GM19438 (cell line): ENCODE data around the gene JMJD1C.
"Not testable (repeated sequence)": the region's sequence is repeated elsewhere in the genome, so short reads cannot be mapped to it uniquely, and the experiment has no call there.

Source experiments
- ATAC-seq: cut with Tn5 transposase; IDR thresholded peaks from one replicate; pipeline ENCODE4 v1.9.1; 2021; ENCODE audit warnings: low read depth; ENCODE audit not compliant: unreplicated experiment

JMJD1C gene

DNA sequence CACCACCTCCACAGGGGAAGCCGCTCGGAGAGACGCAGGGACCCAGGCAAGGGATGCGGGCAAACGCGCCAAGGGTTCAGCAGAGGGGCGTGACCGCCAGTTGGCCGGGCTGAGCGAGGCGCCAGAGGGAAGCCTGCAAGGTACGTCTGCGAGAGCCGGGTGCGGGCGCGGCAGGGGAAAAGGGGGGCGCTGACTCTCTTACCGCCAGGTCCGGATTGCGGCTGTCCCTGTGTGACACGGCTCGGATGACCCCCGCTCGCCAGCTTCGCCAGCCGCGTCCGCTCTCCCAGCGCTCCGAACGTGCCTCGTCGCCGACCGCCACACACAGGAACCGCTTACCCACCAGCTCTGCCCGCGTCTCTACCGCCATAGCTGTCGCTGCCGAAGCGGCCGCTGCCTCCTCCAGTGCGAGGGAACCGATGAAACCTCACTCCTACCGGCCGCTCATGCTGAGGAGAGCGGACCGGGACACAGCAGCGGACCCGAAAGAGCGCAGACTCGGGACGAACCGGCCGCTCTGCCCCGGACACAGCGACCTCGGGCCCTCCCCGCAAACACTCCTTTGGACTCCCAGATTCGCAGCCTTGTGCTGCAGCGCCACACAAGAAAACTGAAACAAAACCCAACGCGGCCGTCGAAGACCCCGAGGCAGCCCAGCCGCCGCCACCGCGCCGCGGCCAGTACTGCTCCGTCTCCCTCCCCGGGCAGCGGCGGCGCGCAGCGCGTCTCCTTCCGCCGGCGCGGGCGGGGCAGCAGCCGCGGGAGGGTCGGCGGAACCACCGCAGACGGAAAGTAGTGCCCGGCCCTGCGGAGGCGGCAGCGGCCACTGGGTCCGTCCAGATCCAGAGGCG lies at the start of gene JMJD1C:
TSS of gene JMJD1C (minus strand) at position 685 of the 851 bp plus-strand sequence. CDS start at position 370, 315 bp downstream.
- ATAC-seq: peak; percentile 69

- ATAC-seq: no peak
Observed at GRCh38 chr10:63515002-63515763, 49.4 kb upstream of the JMJD1C start.

- ATAC-seq: no peak
Observed at GRCh38 chr10:63506554-63506953, 40.8 kb upstream of the JMJD1C start.

DNA sequence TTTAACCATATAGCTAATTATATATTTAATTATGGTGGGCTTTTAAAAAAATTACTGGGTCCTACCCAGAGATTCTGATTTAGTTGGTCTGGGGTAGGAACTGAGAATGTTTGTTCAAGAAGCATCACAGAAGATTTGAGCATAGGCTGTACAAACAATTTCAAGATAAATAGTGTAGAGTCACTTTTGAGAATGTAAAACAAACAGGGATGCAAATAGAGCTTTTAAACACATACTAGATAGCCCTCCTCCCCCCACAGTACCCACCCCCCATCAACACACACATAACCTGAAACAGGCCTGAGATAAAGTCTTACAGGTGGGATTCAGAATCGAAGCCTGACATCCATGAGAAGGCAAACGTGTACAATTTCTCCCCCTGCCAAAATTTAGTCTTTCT lies 39.8 kb upstream of the JMJD1C start:
- no peak for ATAC-seq

DNA sequence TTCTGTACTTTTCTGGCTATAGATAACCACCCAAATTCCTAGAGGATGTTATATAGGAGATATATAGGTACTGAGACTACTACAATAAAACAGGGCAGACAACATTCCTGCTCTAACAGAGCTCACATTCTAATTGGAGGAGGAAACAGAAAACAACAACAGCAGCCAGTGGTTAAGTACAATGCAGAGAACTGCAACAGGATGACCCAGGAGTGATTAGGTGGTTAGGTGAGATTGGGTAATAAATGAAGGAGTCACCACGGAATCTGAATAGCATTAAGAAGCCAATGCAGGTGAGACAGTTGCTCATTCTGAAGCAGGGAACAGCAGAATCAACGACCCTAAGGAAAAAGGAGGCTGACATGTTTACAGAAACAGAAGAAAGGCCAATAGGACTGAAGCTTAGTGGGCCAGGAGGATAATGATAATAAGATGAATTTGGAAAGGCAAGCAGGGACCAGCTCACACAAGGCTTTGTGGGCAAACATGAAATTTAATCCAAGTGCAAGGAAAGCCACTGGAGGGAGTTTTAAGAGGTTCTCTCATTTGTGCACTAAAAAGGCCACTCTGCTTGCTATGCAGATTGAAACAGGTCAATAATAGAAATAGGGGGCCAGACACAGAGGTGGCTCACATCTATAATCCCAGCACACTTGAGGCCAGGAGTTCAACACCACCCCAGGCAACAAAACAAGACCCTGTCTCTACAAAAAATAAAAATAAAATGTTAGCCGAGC lies 38.5 kb upstream of the JMJD1C start:
- no peak for ATAC-seq

DNA sequence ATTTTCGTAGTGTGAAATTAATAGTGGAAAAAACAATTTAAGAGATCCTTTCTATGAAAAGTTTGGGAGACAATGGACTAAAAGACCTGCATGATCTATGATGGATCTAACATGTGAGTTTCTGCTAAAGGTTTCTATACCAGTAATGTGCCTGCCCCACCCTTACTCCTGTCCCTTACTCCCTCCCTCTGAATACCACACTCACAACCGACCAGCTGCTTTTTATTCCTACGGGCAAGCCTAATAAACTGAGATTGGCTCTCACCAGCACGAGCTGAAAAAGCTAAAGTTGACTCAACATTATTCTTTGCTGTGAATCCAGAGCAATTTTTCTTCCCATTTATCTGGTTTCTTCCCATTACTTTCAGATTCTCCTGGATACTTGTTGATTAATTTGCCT lies 37.6 kb upstream of the JMJD1C start:
- no peak for ATAC-seq

DNA sequence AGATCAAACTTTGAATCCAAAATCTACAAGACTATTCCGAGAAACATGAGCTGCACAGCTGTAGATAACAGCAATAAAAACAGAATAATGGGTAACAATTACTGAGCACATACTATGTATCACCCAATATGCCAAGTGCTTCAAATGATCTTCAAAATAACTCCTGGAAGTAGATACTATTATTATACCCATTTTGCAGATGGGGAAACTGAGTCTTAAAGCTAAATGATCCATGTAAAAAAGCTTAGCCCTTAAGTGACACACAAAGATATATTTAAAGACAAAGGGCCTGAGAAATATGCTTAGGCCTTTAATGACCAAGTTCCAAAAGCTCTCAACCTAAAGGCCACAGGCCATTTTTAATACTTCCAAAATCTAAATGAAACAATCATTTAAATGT lies 37.1 kb upstream of the JMJD1C start:
- no peak for ATAC-seq

GRCh38 chr10:63501954-63502353 lies 36.2 kb upstream of the JMJD1C start:
- ATAC-seq: no peak

DNA sequence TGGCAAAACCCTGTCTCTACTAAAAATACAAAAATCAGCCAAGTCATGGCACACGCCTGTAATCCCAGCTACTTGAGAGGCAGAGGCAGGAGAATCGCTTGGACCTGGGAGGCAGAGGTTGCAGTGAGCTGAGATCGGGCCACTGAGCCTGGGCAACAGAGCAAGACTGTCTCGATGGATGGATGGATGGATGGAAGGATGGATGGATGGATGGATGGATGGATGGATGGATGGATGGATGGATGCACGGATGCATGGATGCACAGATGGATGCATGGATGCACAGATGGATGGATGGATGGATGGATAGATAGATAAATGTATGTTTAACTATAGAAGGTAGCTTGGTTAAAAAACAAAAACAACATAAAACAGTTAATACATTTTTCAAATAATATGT lies 34.8 kb upstream of the JMJD1C start:
- not testable (repeated sequence) for ATAC-seq

DNA sequence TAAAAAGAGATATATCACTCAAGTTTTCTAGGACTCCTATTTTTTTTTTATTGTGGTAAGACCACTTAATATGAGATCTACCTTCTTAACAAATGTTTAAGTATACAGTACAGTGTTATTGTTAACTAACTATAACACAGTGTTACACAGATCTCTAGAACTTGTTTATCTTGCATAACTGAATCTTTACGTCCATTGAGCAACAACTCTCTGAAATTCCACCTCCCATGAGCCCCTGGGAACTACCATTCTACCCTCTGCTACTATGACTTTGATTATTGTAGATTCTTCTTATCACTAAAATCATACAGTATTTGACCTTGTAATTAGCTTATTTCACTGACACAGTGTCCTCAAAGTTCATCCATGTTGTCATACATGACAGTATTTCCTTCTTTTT lies 32.9 kb upstream of the JMJD1C start:
- ATAC-seq: no peak

DNA sequence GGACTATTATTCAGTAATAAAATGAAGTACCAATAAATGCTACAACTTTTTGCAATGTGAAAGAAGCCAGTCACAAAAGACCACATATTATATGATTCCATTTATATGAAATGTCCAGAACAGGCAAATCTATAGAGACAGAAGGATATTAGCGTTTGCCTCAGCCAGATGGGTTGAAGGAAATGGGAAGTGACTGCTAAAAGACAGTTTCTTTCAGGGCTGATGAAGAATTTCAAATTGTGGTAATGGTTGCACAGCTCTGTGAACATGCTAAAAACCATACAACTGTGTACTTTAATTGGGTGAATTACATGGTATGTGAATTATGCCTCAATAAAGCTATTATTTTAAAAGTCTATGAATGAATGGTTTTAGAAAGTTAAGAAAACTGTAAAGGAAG lies 31.5 kb upstream of the JMJD1C start:
- no peak for ATAC-seq

DNA sequence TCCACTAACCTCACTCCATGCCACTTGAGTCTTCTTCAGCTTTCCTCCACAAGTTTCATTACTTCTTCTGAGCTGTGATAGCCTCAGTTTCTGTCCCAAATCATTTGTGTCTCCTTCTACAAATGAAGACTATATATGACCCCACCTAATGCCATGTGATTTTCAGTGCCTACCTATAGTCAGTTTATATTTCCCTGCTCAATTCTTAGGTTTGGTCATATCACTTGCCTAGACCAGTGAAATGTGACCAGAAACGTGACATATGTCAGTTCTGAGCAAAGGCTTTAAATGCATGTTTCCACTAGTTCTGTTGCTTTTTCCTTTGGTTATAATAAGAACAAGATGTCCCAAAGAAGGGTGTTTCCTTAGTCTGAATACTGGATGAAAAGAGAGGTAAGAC lies 30.8 kb upstream of the JMJD1C start:
- ATAC-seq: no peak

GRCh38 chr10:63494951-63495350 lies 29.2 kb upstream of the JMJD1C start:
- ATAC-seq: no peak

DNA sequence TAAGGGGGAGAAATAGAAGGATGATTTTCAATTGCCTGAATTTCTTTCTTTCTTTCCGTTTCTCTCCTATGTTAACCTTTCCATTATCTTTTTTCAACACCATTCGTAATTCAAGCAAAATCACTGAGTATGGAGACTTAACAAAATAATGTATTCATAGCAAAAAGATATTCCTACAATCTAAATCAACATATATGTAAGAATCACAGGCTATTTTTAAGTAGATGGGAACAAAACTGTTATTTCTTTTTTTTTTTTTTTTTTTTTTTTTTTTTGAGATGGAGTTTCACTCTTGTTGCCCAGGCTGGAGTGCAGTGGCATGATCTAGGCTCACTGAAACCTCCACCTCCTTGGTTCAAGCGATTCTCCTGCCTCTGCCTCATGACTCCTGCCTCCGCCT lies 27.2 kb upstream of the JMJD1C start:
- no peak for ATAC-seq

- not testable (repeated sequence) for ATAC-seq
Observed at GRCh38 chr10:63492317-63492690, 26.5 kb upstream of the JMJD1C start.

- ATAC-seq: no peak
Observed at GRCh38 chr10:63491588-63492316, 26.0 kb upstream of the JMJD1C start.

DNA sequence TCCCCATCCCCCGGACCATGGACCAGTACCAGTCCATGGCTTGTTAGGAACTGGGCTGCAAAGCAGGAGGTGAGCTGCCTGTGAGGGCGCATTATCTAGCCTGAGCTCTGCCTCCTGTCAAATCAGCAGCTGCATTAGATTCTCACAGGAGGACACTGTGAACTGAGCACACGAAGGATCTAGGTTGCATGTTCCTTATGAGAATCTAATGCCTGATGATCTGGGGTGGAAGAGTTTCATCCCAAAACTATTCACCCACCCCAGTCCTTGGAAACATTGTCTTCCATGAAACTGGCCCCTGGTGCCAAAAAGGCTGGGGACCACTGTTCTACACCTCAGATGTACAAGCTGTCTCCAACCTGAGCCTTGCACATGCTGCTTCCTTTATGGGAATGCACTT lies 24.1 kb upstream of the JMJD1C start:
- no peak for ATAC-seq

- ATAC-seq: no peak
Observed at GRCh38 chr10:63487990-63488389, 22.2 kb upstream of the JMJD1C start.

GRCh38 chr10:63483983-63484382 lies 18.2 kb upstream of the JMJD1C start:
- no peak for ATAC-seq

DNA sequence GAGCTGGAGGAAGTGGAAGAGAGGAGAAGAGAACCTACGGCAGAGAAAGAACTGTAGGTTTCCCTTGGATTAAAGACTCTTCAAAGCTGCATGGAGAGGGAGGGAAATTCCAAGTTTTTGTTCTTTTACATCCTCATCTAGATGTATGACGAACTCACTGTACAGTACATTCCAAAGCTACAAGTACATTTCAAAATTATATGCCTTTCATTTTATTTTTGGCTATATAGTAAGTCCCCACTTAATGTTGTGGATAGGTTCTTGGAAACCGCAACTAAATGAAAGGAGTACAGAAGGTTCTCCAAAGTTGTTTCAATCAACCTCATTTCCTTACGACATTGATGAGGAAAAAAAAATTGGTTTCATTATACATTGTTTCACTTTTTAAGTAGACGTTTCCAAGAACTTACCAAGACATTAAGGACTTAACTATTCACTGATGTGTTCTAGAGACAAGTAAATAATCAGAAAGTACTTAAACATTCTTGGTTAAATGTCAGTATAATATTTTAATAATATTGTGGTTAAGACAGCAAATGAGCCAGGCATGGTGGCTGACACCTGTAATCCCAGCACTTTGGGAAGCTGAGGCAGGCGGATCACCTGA lies 16.1 kb upstream of the JMJD1C start:
- no peak for ATAC-seq
